ENCODE results near the gene DOCK4.

- TF ChIP-seq CTCF (IDR thresholded peaks at IDR 0.05) (no peak), ZFX (IDR thresholded peaks at IDR 0.05; ENCODE audit: borderline replicate concordance) (no peak)
Observed at GRCh38 chr7:112036071-112036470, 170.1 kb downstream of the DOCK4 start.

All from 22Rv1 (cell line).